Fibroblast of skin of left quadriceps (primary cell): ENCODE results near the gene VPS39.

Source experiments
- DNase-seq, 2 experiments: peaks; one replicate each; pipeline ENCODE4 v3.0.0-alpha.2; 2013; ENCODE audit warnings: low read depth in 2 of 2

The VPS39 gene

GRCh38 chr15:42146551-42147430, 61.3 kb downstream of the VPS39 start:
- no peak for DNase-seq

- no peak for DNase-seq
These were observed 62.3 kb downstream of the VPS39 start for GRCh38 chr15:42145546-42146455.

- no peak for DNase-seq
These were observed 63.2 kb downstream of the VPS39 start for GRCh38 chr15:42144841-42145375.

- no peak for DNase-seq
These were observed 64.1 kb downstream of the VPS39 start for GRCh38 chr15:42143866-42144625.

- no peak for DNase-seq
These were observed 64.7 kb downstream of the VPS39 start for GRCh38 chr15:42143356-42143755.

- DNase-seq: no peak
These were observed 66.1 kb downstream of the VPS39 start for GRCh38 chr15:42141795-42142667.

- no peak for DNase-seq
These were observed 66.9 kb downstream of the VPS39 start for GRCh38 chr15:42141246-42141645.

- DNase-seq: no peak
These were observed 67.6 kb downstream of the VPS39 start for GRCh38 chr15:42140383-42141070.

GRCh38 chr15:42139596-42139995, 68.5 kb downstream of the VPS39 start:
- no peak for DNase-seq

- no peak for DNase-seq
These were observed 69.1 kb downstream of the VPS39 start for GRCh38 chr15:42138968-42139386.

- no peak for DNase-seq
These were observed 69.7 kb downstream of the VPS39 start for GRCh38 chr15:42138411-42138810.

- DNase-seq: peak; percentile 25 to 31
These were observed 70.4 kb downstream of the VPS39 start for GRCh38 chr15:42137461-42138261.

- DNase-seq: no peak
These were observed 71.6 kb downstream of the VPS39 start for GRCh38 chr15:42136513-42136912.

GRCh38 chr15:42135351-42135750, 72.8 kb downstream of the VPS39 start:
- no peak for DNase-seq

GRCh38 chr15:42134617-42135245, 73.4 kb downstream of the VPS39 start:
- no peak for DNase-seq

- no peak for DNase-seq
These were observed 74.1 kb downstream of the VPS39 start for GRCh38 chr15:42133886-42134502.

- no peak for DNase-seq
These were observed 74.7 kb downstream of the VPS39 start for GRCh38 chr15:42133356-42133755.
